Heart right ventricle (tissue), 16 donors: Measurements from ENCODE around the gene MTMR3. TPM values are rescaled to one million over a fixed set of nuclear protein-coding genes. Genes with fewer than 3 reads are reported as not detected.

Experiments used
- ATAC-seq, 8 donors: fragments of 200-7000 bp; cut with Tn5 transposase; one replicate each; pipeline ENCODE4 v1.9.1; 2020; ENCODE audit warnings: mild to moderate bottlenecking in 8 of 8, moderate library complexity in 8 of 8, moderate number of reproducible peaks in 1 of 8
- DNase-seq, 2 donors: peaks; one replicate each; pipeline ENCODE4 v3.0.0-alpha.2; 2020
- H3K27ac ChIP-seq, 10 donors: fragments of 200-600 bp; sonication (generic) in 2 of 10; one replicate each; pipeline versions ENCODE4 v1.5.0 to v1.8.0; 2020 to 2022; ENCODE audit warnings: mild to moderate bottlenecking in 3 of 10
- H3K27me3 ChIP-seq, 7 donors: fragments of 200-600 bp; one replicate each; pipeline ENCODE4 v1.8.0; 2021 to 2022; ENCODE audit warnings: mild to moderate bottlenecking in 2 of 7
- H3K36me3 ChIP-seq, 9 donors: fragments of 200-600 bp; sonication (generic) in 1 of 9; one replicate each; pipeline versions ENCODE4 v1.5.0 to v1.8.0; 2020 to 2022; ENCODE audit warnings: mild to moderate bottlenecking in 2 of 9
- H3K4me1 ChIP-seq, 9 donors: fragments of 200-600 bp; sonication (generic) in 1 of 9; one replicate each; pipeline versions ENCODE4 v1.5.0 to v1.8.0; 2020 to 2022; ENCODE audit warnings: mild to moderate bottlenecking in 4 of 9
- H3K4me3 ChIP-seq, 10 donors: fragments of 200-600 bp; sonication (generic) in 2 of 10; one replicate each; pipeline versions ENCODE4 v1.5.0 to v1.8.0; 2020 to 2022; ENCODE audit warnings: mild to moderate bottlenecking in 7 of 10, moderate library complexity in 2 of 10
- H3K9me3 ChIP-seq, 11 donors: fragments of 200-600 bp in 10 of 11; sonication (generic) in 2 of 11; one replicate each; pipeline versions ENCODE4 v1.5.0 to v1.8.0; 2013 to 2022; ENCODE audit warnings: mild to moderate bottlenecking in 2 of 11, control low read depth in 1 of 11, moderate library complexity in 1 of 11
- CTCF ChIP-seq, 9 donors: fragments of 200-600 bp; sonication (generic) in 2 of 9; IDR thresholded peaks; one replicate each; pipeline versions ENCODE4 v1.5.0 to v1.8.0; 2021 to 2022; ENCODE audit warnings: antibody characterized with exemption in 9 of 9, mild to moderate bottlenecking in 5 of 9, moderate library complexity in 1 of 9
- WGBS, 2 donors: extraction: QIAGEN DNeasy Blood & Tissue Kit; methylation state at CpG; one replicate each; pipeline ENCODE4 v1.1.7; 2013; ENCODE audit warnings: inconsistent platforms in 1 of 2; 5-methylcytosine and 5-hydroxymethylcytosine counted together
- intact Hi-C, 10 donors: fragments of 100-400 bp; cut with DNase I; formaldehyde crosslinking; loops; one replicate each; pipeline versions ENCODE4 v1.11.1 to v1.14.2; 2022
- polyA plus RNA-seq, 2 donors: library from polyadenylated mRNA; stranded (reverse); fragments of 200-250 nt; gene quantifications; one replicate each; pipeline ENCODE4 v1.2.3, GENCODE V29; 2013
- total RNA-seq, 10 donors: library from RNA; stranded (reverse); fragmentation: NEBNext Ultra II Directional in 3 of 10; extraction: Animal tissue kit (Norgen Biotek cat#: 25700) in 3 of 10; gene quantifications; one replicate each; pipeline versions ENCODE4 v1.2.1 to v1.2.4, GENCODE V29; 2021 to 2023
- donor health status: Arrhythmogenic right ventricular cardiomyopathy.
- donor health status: ischemic (EF 13 %, LVEDD 7.1; RV severe dilation, severe dysfunction).
- donor health status: healthy with polysubstance abuse.
- donor health status: DM: no; HTN: yes; CAD: no.
- donor health status: DM: no; HTN: no; CAD: no.
- donor health status: ischemic (EF 25% LVEDD 6.9; RV normal size, moderate dysfunction).
- donor health status: ischemic (EF 25% LVEDD 5.7; RV mildly dilated, moderate dysfunction).
- donor health status: healthy.
- donor health status: DM: yes; HTN: yes; CAD: no.
- donor health status: Ischemic cardiomyopathy.
- donor health status: ischemic (EF 35%, LVEDD 5.7; RV mildly dilated, moderate dysfunction).
- donor health status: nonischemic (EF 11% LVEDD 7.7; RV severe dilation, severe dysfunction).
- donor health status: DM: yes; HTN: yes; CAD: no.
- donor health status: PGD.
- donor health status: ischemic (EF 29% LVEDD 5.4; RV normal size, mild dysfunction).
- donor health status: nonischemic (EF 23%, LVEDD 6.1; RV moderate dilation, normal function).

The MTMR3 gene
- total and polyA plus RNA-seq, 12 donors, result 9.8 to 42.9 (median 34.6) TPM

- DNase-seq, result no peak
- no peaks in the 10 kb centered on the region for H3K36me3 ChIP-seq
- WGBS, 2 donors, result 91 to 92% methylated on average over 11 of the region's 11 CpGs
- H3K4me3 ChIP-seq, result no peak overlapping the region
- H3K9me3 ChIP-seq, result no peaks in the 10 kb centered on the region
- intact Hi-C loops, result no loop called here
- no peak for ATAC-seq
- H3K27ac ChIP-seq, result no peak overlapping the region
- no peaks in the 10 kb centered on the region for H3K27me3 ChIP-seq
- no peak for TF ChIP-seq CTCF (IDR thresholded peaks at IDR 0.05)
- peaks cover 0 to 15% (median 7%) of the 10 kb centered on the region in 9 donors for H3K4me1 ChIP-seq
Measured at GRCh38 chr22:30040499-30041260, 157.7 kb downstream of the MTMR3 start.

- intact Hi-C loops, result no loop called here
- no peak for ATAC-seq
- no peak for TF ChIP-seq CTCF (IDR thresholded peaks at IDR 0.05)
- 67 to 94% methylated on average over 2 of the region's 2 CpGs for WGBS, 2 donors
- Histone ChIP-seq H3K9me3 (no peaks in the 10 kb centered on the region), H3K36me3 (no peaks in the 10 kb centered on the region), H3K4me3 (no peak overlapping the region), H3K27ac (no peak overlapping the region), H3K27me3 (no peaks in the 10 kb centered on the region), H3K4me1 (peaks cover 0 to 15% (median 7%) of the 10 kb centered on the region in 9 donors)
- DNase-seq, result no peak
Measured at GRCh38 chr22:30041475-30041874, 158.5 kb downstream of the MTMR3 start.

GRCh38 chr22:30041881-30042280 lies 158.9 kb downstream of the MTMR3 start:
- no peak for TF ChIP-seq CTCF (IDR thresholded peaks at IDR 0.05)
- Histone ChIP-seq H3K36me3 (no peaks in the 10 kb centered on the region), H3K9me3 (no peaks in the 10 kb centered on the region), H3K4me1 (peaks cover 0 to 15% (median 7%) of the 10 kb centered on the region in 9 donors), H3K27me3 (no peaks in the 10 kb centered on the region), H3K4me3 (no peak overlapping the region), H3K27ac (no peak overlapping the region)
- DNase-seq (no peak), ATAC-seq (no peak)
- WGBS, 2 donors, result 89 to 94% methylated on average over 2 of the region's 2 CpGs
- intact Hi-C loops, result no loop called here

GRCh38 chr22:30043161-30043560 lies 160.2 kb downstream of the MTMR3 start:
- WGBS, 2 donors, result 43 to 63% methylated on average over 4 of the region's 4 CpGs
- ATAC-seq (no peak), DNase-seq (no peak)
- Histone ChIP-seq H3K27ac (no peak overlapping the region), H3K4me3 (no peak overlapping the region), H3K9me3 (no peaks in the 10 kb centered on the region), H3K4me1 (peaks cover 0 to 13% (median 7%) of the 10 kb centered on the region in 9 donors), H3K27me3 (no peaks in the 10 kb centered on the region), H3K36me3 (no peaks in the 10 kb centered on the region)
- no peak for TF ChIP-seq CTCF (IDR thresholded peaks at IDR 0.05)
- intact Hi-C loops, result no loop called here
